GM12891 (cell line): ENCODE data around the gene TEAD1.
"Not testable (repeated sequence)": the region's sequence is repeated elsewhere in the genome, so short reads cannot be mapped to it uniquely, and the experiment has no call there.

Source experiments
- DNase-seq: peaks from one replicate; pipeline ENCODE4 v3.0.0; 2011; ENCODE audit warnings: low spot score; ENCODE audit not compliant: insufficient read length
- FAIRE-seq: peaks from 2 replicates; lab custom pipeline; 2011; peaks lifted over from hg19 to GRCh38; lab: Jason Lieb, UNC
- PAX5 ChIP-seq: IDR thresholded peaks from 2 replicates; pipeline ENCODE4 v1.6.1; 2011; ENCODE audit warnings: low read length, moderate library complexity, mild to moderate bottlenecking; ENCODE audit not compliant: insufficient read depth, severe bottlenecking
- POLR2A ChIP-seq: IDR thresholded peaks from 2 replicates; pipeline ENCODE4 v1.6.1; 2011; ENCODE audit warnings: low read depth, low read length, control low read depth
- POLR2AphosphoS5 ChIP-seq: IDR thresholded peaks from 2 replicates; pipeline ENCODE4 v1.6.1; 2011; ENCODE audit warnings: low read depth, low read length, control low read depth
- POU2F2 ChIP-seq: IDR thresholded peaks from 2 replicates; pipeline ENCODE4 v1.6.1; 2011; ENCODE audit warnings: low read depth, mild to moderate bottlenecking, control low read depth, low read length, moderate library complexity
- SPI1 ChIP-seq: IDR thresholded peaks from 2 replicates; pipeline ENCODE4 v1.6.1; 2011; ENCODE audit warnings: low read depth, low read length, control low read depth
- TAF1 ChIP-seq: IDR thresholded peaks from 2 replicates; pipeline ENCODE4 v1.6.1; 2011; ENCODE audit warnings: low read depth, low read length, control low read depth

TEAD1 gene

DNA sequence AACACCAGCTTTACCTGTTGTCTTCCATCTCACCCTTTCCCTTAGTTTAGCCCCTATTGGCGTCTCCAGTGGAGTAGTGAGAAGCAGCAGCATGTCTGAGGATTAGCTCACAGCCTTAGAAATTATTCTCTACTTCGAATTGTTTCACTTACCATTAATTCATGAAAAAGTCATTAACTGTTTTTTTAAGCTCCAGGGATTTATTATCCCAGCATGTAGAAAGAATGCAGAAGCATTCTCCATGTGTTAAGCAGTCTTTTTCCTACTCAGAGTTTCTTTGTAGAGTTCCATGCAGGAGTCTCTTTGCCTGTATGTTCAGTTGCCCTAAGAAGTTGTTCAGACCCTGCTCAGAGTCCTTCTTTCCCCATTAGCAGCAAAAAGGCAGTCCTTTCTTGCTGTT, 197.0 kb downstream of the TEAD1 start:
- DNase-seq, result no peak
- no peak for TF ChIP-seq TAF1
- TF ChIP-seq POU2F2, result no peak
- no peak for TF ChIP-seq SPI1
- TF ChIP-seq POLR2AphosphoS5, result no peak
- TF ChIP-seq POLR2A, result no peak
- no peak for TF ChIP-seq PAX5

DNA sequence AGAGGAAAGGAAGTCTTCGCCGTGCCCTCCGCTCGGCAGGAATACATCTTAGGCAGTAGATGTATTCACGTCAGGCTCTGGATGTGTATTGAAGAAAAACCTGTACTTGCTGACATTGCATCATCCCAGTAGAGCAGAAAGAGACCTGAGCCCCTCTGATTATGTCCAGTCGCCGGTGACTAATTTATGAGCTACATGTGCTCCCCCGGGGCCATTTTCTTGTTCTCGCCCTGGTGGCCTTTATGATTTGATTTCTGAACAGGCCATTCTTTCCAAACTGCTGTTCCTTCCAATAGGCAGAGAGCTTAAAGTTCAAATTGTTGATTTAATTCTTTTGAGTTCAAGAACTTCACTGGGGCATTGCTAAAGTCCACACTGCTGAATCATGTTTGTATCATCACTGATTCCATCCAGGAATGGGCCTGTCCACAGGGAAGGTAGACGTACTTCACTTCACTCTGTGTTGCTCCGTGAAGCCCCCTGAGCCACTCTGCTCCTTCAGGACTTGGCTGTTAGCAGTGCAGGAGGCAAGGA, 197.6 kb downstream of the TEAD1 start:
- no peak for FAIRE-seq
- no peak for TF ChIP-seq POLR2AphosphoS5
- TF ChIP-seq SPI1, result no peak
- no peak for TF ChIP-seq PAX5
- TF ChIP-seq POLR2A, result no peak
- no peak for TF ChIP-seq TAF1
- no peak for TF ChIP-seq POU2F2
- DNase-seq, result no peak

More for the DNA sequence above, 197.0 kb downstream of the TEAD1 start:
- no peak for FAIRE-seq

DNA sequence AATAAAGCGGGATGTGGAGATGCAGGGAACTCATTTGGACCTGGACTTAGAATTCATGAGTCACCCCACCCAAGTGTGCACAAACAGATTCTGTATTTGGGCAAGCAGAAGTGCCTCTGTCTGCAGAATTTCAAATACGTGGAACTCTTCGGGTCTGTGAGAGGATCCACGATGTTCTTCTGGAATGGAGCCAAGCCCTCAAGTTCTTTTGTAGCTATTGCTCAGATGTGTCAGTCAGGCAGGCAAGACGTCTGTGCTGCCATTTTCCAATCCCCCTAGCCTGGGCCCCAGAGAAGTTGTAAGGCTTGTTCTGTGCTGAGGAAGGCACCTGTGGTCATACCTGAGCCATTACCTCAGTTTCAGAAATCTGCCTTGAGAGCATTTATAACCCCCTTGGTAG, 202.1 kb downstream of the TEAD1 start:
- TF ChIP-seq SPI1, result no peak
- no peak for TF ChIP-seq POLR2AphosphoS5
- TF ChIP-seq POLR2A, result no peak
- TF ChIP-seq POU2F2, result no peak
- no peak for TF ChIP-seq PAX5
- TF ChIP-seq TAF1, result no peak
- DNase-seq, result no peak
- no peak for FAIRE-seq

DNA sequence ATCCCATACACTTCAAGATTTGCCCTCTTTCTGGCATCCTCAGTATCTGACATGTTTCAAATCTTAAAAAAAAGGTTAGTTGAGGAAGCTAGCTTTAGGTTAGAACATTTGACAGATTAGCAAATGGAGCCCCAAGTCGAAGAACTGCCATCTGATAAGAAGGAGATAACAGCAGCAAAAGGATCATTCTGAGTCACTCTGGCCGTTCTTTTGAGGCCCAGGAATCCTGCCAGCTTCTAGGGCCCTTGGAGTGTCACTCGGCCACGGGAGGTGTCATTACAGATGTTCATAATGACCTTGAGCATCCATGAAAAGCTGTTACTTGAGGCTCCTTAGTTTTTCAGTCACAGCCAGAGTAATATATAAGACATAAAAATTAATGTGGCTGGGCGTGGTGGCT, 202.8 kb downstream of the TEAD1 start:
- TF ChIP-seq PAX5 (no peak), POU2F2 (no peak), SPI1 (no peak), POLR2AphosphoS5 (no peak), TAF1 (no peak), POLR2A (no peak)
- FAIRE-seq, result no peak
- DNase-seq, result no peak

DNA sequence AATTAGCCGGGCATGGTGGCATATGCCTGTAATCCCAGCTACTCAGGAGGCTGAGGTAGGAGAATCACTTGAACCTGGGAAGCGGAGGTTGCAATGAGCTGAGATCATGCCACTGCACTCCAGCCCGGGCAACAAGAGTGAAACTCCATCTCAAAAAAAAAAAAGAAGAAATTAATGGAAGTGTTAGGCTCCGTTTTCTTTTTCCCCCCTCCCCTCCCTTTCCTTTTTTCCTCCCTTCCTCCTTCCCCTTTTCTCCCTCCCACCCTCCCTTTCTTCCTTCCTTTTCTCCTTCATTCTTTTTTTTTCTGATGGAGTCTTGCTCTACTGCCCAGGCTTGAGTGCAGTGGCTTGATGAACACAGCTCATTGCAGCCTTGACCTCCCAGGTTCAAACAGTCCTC, 203.3 kb downstream of the TEAD1 start:
- not testable (repeated sequence) for DNase-seq, FAIRE-seq

DNA sequence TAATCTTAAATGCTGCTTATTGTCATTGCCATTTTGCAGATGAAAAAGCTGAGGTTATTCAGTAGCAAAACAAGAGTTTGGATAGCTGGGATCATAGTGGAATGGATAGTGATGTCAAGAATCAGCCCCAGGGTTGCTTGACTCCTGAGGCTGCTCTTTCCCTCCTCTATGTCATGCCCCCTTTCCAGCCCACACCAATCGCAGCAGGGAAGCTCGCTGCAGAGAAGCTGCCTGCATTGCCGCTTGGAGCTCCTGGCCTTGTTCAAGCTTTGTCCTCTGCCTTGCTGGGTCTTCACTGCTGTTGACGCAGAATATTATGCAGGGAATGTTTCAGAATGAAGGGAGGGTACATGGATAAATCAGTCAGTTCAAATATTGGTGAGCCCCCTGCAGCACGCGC, 206.1 kb downstream of the TEAD1 start:
- DNase-seq (no peak), FAIRE-seq (no peak)
- no peak for TF ChIP-seq POLR2AphosphoS5

DNA sequence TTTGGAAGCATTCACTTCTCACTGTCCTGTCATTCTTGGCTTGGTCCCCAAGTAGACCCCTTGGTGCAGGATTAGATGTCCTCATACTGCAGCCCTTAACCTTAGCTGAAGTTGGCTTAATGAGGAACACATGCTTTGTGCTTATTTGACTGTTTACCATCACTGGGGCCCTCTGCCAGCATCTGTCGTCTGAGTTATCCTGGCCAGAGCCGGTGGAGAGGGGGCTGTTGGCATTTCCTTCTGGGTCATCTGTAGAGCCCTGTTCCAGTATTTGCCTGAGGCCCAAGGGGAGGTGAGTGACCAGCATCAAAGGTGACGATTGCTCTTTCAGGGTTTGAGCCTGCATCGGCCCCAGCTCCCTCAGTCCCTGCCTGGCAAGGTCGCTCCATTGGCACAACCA, 208.4 kb downstream of the TEAD1 start:
- DNase-seq, result no peak
- TF ChIP-seq POU2F2, result no peak
- no peak for TF ChIP-seq POLR2AphosphoS5
- TF ChIP-seq PAX5, result no peak
- no peak for TF ChIP-seq SPI1
- FAIRE-seq, result no peak

DNA sequence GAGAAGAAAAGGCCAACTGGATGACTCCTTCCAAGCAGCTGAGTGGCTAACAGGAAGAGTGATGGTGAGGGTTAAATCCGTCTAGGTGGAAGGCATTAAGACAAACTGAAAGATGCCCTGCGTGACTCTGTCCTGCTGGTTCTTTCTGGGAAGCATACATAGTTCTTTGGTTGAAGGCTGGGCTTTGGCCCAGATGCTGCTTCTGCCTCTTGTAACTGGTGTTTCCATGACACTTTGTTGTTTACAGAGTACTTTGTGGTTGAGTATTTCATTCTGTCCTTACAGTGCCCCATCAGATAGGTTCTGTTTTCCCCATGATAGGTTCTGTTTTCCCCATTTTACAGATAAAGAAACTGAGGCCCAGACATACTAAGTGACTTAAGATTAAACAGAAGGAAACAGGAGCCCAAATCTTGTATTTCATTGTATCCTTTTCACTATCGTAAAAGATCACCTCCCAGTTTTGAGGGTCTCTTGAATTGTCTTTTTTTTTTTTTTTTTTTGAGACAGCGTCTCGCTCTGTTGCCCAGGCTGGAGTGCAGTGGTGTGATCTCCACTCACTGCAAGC, 210.6 kb downstream of the TEAD1 start:
- FAIRE-seq, result no peak
- TF ChIP-seq POU2F2 (no peak), TAF1 (no peak), PAX5 (no peak), SPI1 (no peak), POLR2AphosphoS5 (no peak), POLR2A (no peak)

DNA sequence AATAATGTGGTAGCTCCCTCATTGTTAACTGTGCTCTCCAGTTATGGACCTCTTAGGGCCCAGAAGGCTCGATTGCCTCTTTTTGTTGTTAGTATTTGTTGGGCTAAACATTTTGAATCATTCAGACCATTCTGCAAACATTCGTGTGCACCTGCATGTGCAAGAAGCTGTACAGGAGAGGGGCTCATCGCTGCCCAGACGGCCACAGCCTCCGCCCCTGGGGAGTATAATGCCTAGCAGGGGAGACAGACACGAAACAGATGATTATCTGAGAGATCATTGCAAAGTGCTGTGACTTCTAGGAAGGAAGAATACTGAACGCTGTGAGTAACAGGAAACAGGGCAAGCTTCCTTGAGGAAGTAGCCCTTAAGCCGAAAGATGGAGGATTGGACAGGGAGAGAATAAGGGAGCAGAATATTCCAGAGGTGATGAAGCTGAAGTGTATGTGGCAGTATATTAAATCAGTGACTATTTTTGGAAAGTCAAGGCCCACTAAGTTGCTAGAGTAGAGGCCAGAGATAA, 211.6 kb downstream of the TEAD1 start:
- no peak for TF ChIP-seq POLR2AphosphoS5
- no peak for TF ChIP-seq TAF1
- TF ChIP-seq POU2F2, result no peak
- no peak for TF ChIP-seq PAX5
- no peak for TF ChIP-seq SPI1
- TF ChIP-seq POLR2A, result no peak
- FAIRE-seq, result no peak
- DNase-seq, result no peak

More for the DNA sequence above, 210.6 kb downstream of the TEAD1 start:
- DNase-seq, result no peak

DNA sequence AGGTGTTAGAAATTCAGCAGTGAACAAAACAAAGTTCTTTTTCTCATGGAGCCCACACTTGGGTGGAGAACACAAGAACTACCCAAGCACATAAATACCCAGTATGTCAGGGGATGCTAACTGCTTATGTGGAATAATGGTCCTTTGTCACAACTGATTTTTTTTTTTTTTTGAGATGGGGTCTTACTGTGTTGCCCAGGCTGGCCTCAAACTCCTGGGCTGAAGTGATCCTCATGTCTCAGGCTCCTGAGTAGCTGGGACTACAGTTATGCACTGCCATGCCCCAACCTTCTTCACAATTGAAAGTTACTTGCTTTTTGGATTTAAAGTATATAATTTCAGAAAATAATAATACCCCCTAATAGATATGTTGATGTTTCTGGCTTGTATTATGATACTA, 212.3 kb downstream of the TEAD1 start:
- TF ChIP-seq POLR2AphosphoS5, result no peak
- no peak for TF ChIP-seq PAX5
- no peak for TF ChIP-seq TAF1
- TF ChIP-seq SPI1, result no peak
- TF ChIP-seq POU2F2, result no peak
- no peak for FAIRE-seq
- DNase-seq, result no peak
